KMS-11 (cell line): ENCODE measurements around the gene SPAG4.

Experiments
- H2AFZ ChIP-seq: fragments of 200-600 bp; sonication (generic); 2 replicates; pipeline ENCODE4 v1.6.1; 2016; ENCODE audit warnings: antibody characterized with exemption, mixed run types, low read depth
- H3K27ac ChIP-seq: fragments of 200-600 bp; sonication (generic); 2 replicates; pipeline ENCODE4 v1.6.1; 2016; ENCODE audit warnings: mild to moderate bottlenecking, mixed run types
- H3K27me3 ChIP-seq: fragments of 200-600 bp; sonication (generic); 2 replicates; pipeline ENCODE4 v1.6.1; 2017; ENCODE audit warnings: mild to moderate bottlenecking, low read depth, mixed run types, moderate library complexity; ENCODE audit not compliant: insufficient read depth
- H3K36me3 ChIP-seq: fragments of 200-600 bp; sonication (generic); 2 replicates; pipeline ENCODE4 v1.6.1; 2017; ENCODE audit warnings: mild to moderate bottlenecking, mixed run types; ENCODE audit not compliant: insufficient read depth
- H3K4me1 ChIP-seq: fragments of 200-600 bp; sonication (generic); 2 replicates; pipeline ENCODE4 v1.6.1; 2016; ENCODE audit warnings: mild to moderate bottlenecking, low read depth, mixed run types; ENCODE audit not compliant: poor library complexity, severe bottlenecking
- H3K4me2 ChIP-seq: fragments of 200-600 bp; sonication (generic); 2 replicates; pipeline ENCODE4 v1.7.0; 2016; ENCODE audit warnings: mild to moderate bottlenecking, mixed run types
- H3K4me3 ChIP-seq: fragments of 200-600 bp; sonication (generic); IDR thresholded peaks from 2 replicates; pipeline ENCODE4 v1.6.1; 2017; ENCODE audit warnings: low read depth, low read length, mixed read lengths; ENCODE audit not compliant: insufficient read depth
- H3K79me2 ChIP-seq: fragments of 200-600 bp; sonication (generic); 2 replicates; pipeline ENCODE4 v1.6.1; 2016; ENCODE audit warnings: low read depth, mixed run types; ENCODE audit not compliant: insufficient read depth
- H3K9ac ChIP-seq: fragments of 200-600 bp; sonication (generic); 2 replicates; pipeline ENCODE4 v1.6.1; 2016; ENCODE audit warnings: mild to moderate bottlenecking, mixed run types
- H4K20me1 ChIP-seq: fragments of 200-600 bp; sonication (generic); 2 replicates; pipeline ENCODE4 v1.6.1; 2016; ENCODE audit warnings: mild to moderate bottlenecking, mixed run types; ENCODE audit not compliant: insufficient read depth
- TF ChIP-seq, protein P1 (sequence below): fragments of 200-600 bp; sonication (generic); conservative IDR thresholded peaks from 2 replicates; pipeline ENCODE4 v1.6.1; 2017; ENCODE audit warnings: low read depth, mild to moderate bottlenecking, antibody characterized with exemption, low read length, moderate library complexity, mixed read lengths

SPAG4 gene

DNA sequence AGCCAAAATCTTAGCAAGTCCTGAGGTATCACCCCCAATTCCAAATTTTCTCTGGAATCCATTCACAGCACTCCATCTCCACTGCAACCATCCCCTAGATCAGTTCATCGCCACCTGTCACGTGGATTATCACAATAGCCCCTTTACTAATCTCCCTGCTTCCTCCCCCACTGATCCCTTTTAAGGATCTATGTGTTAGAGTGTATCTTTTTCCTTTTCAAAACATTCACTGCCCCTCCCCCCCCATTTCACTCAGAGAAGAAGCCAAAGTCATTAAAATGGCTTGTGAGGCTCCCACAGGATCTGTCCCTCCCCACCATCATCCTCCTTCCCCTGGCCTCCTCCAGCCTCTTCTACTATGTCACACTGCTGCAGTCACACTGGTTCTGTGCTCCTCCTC is 18.4 kb upstream of the SPAG4 start:
- no peak overlapping the region for H2AFZ ChIP-seq
- H4K20me1 ChIP-seq, result no peaks in the 10 kb centered on the region
- no peak overlapping the region for H3K9ac ChIP-seq
- H3K4me1 ChIP-seq, result peaks cover 41% of the 10 kb centered on the region
- no peak overlapping the region for H3K4me3 ChIP-seq
- H3K79me2 ChIP-seq, result no peaks in the 10 kb centered on the region
- H3K4me2 ChIP-seq, result no peak overlapping the region
- TF ChIP-seq, protein P1, sequence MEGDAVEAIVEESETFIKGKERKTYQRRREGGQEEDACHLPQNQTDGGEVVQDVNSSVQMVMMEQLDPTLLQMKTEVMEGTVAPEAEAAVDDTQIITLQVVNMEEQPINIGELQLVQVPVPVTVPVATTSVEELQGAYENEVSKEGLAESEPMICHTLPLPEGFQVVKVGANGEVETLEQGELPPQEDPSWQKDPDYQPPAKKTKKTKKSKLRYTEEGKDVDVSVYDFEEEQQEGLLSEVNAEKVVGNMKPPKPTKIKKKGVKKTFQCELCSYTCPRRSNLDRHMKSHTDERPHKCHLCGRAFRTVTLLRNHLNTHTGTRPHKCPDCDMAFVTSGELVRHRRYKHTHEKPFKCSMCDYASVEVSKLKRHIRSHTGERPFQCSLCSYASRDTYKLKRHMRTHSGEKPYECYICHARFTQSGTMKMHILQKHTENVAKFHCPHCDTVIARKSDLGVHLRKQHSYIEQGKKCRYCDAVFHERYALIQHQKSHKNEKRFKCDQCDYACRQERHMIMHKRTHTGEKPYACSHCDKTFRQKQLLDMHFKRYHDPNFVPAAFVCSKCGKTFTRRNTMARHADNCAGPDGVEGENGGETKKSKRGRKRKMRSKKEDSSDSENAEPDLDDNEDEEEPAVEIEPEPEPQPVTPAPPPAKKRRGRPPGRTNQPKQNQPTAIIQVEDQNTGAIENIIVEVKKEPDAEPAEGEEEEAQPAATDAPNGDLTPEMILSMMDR, result no peak
- no peaks in the 10 kb centered on the region for H3K36me3 ChIP-seq
- no peaks in the 10 kb centered on the region for H3K27me3 ChIP-seq
- no peak overlapping the region for H3K27ac ChIP-seq

DNA sequence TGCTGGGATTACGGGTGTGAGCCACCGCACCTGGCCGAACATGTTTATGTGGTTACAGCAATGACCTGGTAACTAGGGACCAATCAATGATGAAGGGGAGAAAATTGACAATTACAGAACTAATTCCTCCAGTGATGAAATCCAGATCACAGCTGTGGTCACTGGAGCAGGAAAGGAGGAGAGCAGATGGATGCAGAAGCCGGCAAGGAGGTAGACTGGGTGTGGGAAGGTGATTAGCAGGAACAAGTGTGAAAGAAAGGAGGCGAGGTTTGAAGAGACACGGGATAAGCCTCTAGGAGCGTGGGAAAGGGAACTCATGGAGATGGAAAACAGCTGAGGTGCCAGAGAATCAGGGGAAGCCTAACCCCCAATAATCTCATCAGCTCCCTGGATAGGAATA is 17.2 kb upstream of the SPAG4 start:
- Histone ChIP-seq H3K27me3 (no peaks in the 10 kb centered on the region), H3K27ac (no peak overlapping the region), H3K4me3 (no peak overlapping the region), H3K79me2 (no peaks in the 10 kb centered on the region), H3K9ac (no peak overlapping the region), H4K20me1 (no peaks in the 10 kb centered on the region), H3K36me3 (no peaks in the 10 kb centered on the region), H3K4me2 (no peak overlapping the region), H3K4me1 (peaks cover 29% of the 10 kb centered on the region), H2AFZ (no peak overlapping the region)
- TF ChIP-seq, protein P1, result no peak

DNA sequence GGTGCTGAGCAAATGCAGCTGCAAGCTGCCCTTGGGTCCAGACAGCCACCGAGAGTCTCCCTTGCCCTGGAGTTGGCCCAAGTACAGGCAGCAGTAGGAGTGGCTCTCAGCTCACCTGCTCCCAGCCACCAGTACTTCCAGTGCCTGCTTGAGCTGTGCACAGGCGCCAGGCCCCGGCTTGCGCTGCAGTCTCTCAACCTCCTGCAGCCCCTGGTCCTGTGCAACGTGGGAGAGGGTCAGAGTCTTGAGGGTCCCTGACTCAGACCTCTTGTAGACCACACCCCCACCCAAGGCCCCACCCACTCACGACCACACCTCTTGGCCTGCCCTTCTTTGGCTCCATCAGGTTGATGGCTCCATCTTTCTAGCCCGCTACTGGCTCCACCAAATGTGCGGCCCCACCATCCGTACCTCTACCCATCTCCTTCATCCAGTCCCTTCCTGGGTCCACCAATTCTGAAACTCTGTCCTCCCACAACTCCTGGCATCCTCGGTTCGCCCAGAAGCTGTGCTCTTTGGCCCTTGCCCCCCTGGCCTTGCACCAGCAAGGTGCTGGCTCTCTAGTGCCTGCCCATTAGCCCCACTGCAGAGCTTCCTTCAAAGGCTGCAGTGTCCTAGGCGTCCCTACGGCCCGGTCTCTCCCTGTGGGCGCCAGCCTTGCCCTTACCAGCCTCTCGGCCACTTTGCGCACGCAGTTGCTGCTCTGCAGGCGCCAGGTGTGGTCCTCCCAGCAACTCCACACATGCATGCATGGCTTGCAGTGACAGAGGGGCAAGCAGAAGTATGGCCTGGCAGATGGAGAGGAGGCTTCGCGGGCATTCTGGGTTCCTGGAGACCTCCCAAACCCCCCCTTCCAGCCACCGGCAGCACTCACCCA is 16.5 kb upstream of the SPAG4 start:
- Histone ChIP-seq H3K4me2 (no peak overlapping the region), H3K9ac (no peak overlapping the region), H2AFZ (no peak overlapping the region), H3K4me1 (peaks cover 23% of the 10 kb centered on the region), H3K27me3 (no peaks in the 10 kb centered on the region), H3K27ac (no peak overlapping the region), H3K4me3 (no peak overlapping the region), H3K36me3 (no peaks in the 10 kb centered on the region), H4K20me1 (no peaks in the 10 kb centered on the region), H3K79me2 (no peaks in the 10 kb centered on the region)
- TF ChIP-seq, protein P1, result no peak

DNA sequence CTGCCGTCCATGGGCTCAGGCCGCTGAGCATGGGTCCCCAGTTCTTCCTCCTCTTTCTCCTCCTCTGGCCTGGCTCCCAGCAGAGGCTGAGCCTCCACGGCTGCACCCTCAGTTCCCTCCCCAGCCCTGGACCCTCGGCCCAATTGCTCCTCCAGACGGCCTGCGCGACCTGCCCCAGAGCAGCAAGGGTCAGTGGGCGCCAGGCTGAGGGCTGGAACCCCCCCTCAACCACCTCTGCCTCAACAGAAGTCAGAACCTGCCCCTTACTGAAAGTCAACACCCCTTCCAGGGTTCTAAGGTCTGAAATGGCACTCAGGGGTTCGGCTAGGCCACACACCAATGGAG is 15.9 kb upstream of the SPAG4 start:
- no peaks in the 10 kb centered on the region for H3K79me2 ChIP-seq
- no peaks in the 10 kb centered on the region for H3K27me3 ChIP-seq
- no peak overlapping the region for H3K9ac ChIP-seq

More for the DNA sequence above, 15.9 kb upstream of the SPAG4 start:
- TF ChIP-seq, protein P1, result no peak
- Histone ChIP-seq H3K36me3 (no peaks in the 10 kb centered on the region), H3K4me3 (no peak overlapping the region), H3K4me1 (peaks cover 25% of the 10 kb centered on the region), H2AFZ (no peak overlapping the region), H4K20me1 (no peaks in the 10 kb centered on the region), H3K4me2 (no peak overlapping the region), H3K27ac (no peak overlapping the region)
